Neural progenitor cell (in vitro differentiated cells): ENCODE results near the gene CHD5. TPM values are rescaled to one million over a fixed set of nuclear protein-coding genes. Genes with fewer than 3 reads are reported as not detected.

ENCODE experiments used
- DNase-seq: peaks from one replicate; pipeline ENCODE4 v3.0.0-alpha.2; 2016; ENCODE audit warnings: low spot score
- H2AFZ ChIP-seq: fragments of 200-600 bp; sonication (generic); replicated peaks from 2 replicates; pipeline ENCODE4 v1.6.1; 2016; ENCODE audit warnings: antibody characterized with exemption
- H3F3A ChIP-seq: fragments of 200-600 bp; sonication (generic); 2 replicates; pipeline ENCODE4 v1.6.1; 2016; ENCODE audit warnings: antibody characterized with exemption, low read depth
- H3K27ac ChIP-seq: fragments of 200-600 bp; sonication (generic); 2 replicates; pipeline ENCODE4 v1.5.1; 2016; ENCODE audit warnings: mild to moderate bottlenecking
- H3K27me3 ChIP-seq: fragments of 200-600 bp; sonication (generic); 2 replicates; pipeline ENCODE4 v1.6.1; 2016; ENCODE audit warnings: mild to moderate bottlenecking, moderate library complexity
- H3K36me3 ChIP-seq: fragments of 200-600 bp; sonication (generic); 2 replicates; pipeline ENCODE4 v1.5.1; 2016
- H3K4me1 ChIP-seq: fragments of 200-600 bp; sonication (generic); 2 replicates; pipeline ENCODE4 v1.6.1; 2016; ENCODE audit warnings: mixed run types
- H3K4me2 ChIP-seq: fragments of 200-600 bp; sonication (generic); 2 replicates; pipeline ENCODE4 v1.6.1; 2016
- H3K4me3 ChIP-seq: fragments of 200-600 bp; sonication (generic); 2 replicates; pipeline ENCODE4 v1.5.1; 2016
- H3K79me2 ChIP-seq: fragments of 200-600 bp; sonication (generic); 2 replicates; pipeline ENCODE4 v1.6.1; 2016; ENCODE audit warnings: low read depth
- H3K9ac ChIP-seq: fragments of 200-600 bp; sonication (generic); 2 replicates; pipeline ENCODE4 v1.6.1; 2016
- H3K9me3 ChIP-seq: fragments of 200-600 bp; sonication (generic); 2 replicates; pipeline ENCODE4 v1.5.1; 2016; ENCODE audit warnings: low read depth
- H4K20me1 ChIP-seq: fragments of 200-600 bp; sonication (generic); 2 replicates; pipeline ENCODE4 v1.6.1; 2016; ENCODE audit warnings: low read depth
- H3K27ac Mint-ChIP-seq: 3 replicates; pipeline ENCODE4 v1.8.0; 2021; ENCODE audit warnings: mixed read lengths
- H3K27me3 Mint-ChIP-seq: 2 replicates; pipeline ENCODE4 v1.8.0; 2022; ENCODE audit warnings: low read depth, mild to moderate bottlenecking, inconsistent platforms, moderate library complexity, mixed read lengths; ENCODE audit not compliant: insufficient read depth
- H3K36me3 Mint-ChIP-seq: 3 replicates; pipeline ENCODE4 v1.8.0; 2021; ENCODE audit warnings: mixed read lengths
- H3K4me1 Mint-ChIP-seq: 3 replicates; pipeline ENCODE4 v1.8.0; 2021; ENCODE audit warnings: mixed read lengths
- H3K4me3 Mint-ChIP-seq: 3 replicates; pipeline ENCODE4 v1.8.0; 2021; ENCODE audit warnings: mild to moderate bottlenecking, moderate library complexity, mixed read lengths
- H3K9me3 Mint-ChIP-seq: 3 replicates; pipeline ENCODE4 v1.8.0; 2020; ENCODE audit warnings: mixed read lengths
- CTCF ChIP-seq: fragments of 200-600 bp; sonication (generic); IDR thresholded peaks from 2 replicates; pipeline ENCODE4 v1.5.1; 2017; ENCODE audit warnings: antibody characterized with exemption, mild to moderate bottlenecking
- EZH2 ChIP-seq: fragments of 200-600 bp; sonication (generic); IDR thresholded peaks from 2 replicates; pipeline ENCODE4 v1.6.1; 2017; ENCODE audit warnings: antibody characterized with exemption, mild to moderate bottlenecking, moderate library complexity
- EZH2phosphoT487 ChIP-seq: fragments of 200-600 bp; sonication (generic); IDR thresholded peaks from 2 replicates; pipeline ENCODE4 v1.6.1; 2017; ENCODE audit warnings: antibody characterized with exemption
- total RNA-seq: library from RNA; depleted of rRNA; stranded (reverse); fragments of >200 nt; gene quantifications from 2 replicates; pipeline ENCODE4 v1.2.3, GENCODE V29; 2015; ENCODE audit warnings: low replicate concordance

CHD5 gene
- total RNA-seq, 1 donor from 2014 or later, result 0.17 TPM

- Histone ChIP-seq H3K36me3 (no peaks in the 10 kb centered on the region), H3K4me1 (peaks cover 10% of the 10 kb centered on the region), H3K27ac (no peak overlapping the region), H3K27me3 (no peaks in the 10 kb centered on the region), H3K4me3 (no peak overlapping the region), H3K9me3 (no peaks in the 10 kb centered on the region), H4K20me1 (peaks cover 4% of the 10 kb centered on the region), H3F3A (no peaks in the 10 kb centered on the region), H2AFZ (no peak overlapping the region), H3K9ac (no peak overlapping the region), H3K79me2 (no peaks in the 10 kb centered on the region), H3K4me2 (no peak overlapping the region)
- Mint-ChIP-seq H3K27ac (no peak overlapping the region), H3K27me3 (peaks cover 6% of the 10 kb centered on the region), H3K4me3 (no peak overlapping the region), H3K4me1 (peaks cover 11% of the 10 kb centered on the region), H3K36me3 (no peaks in the 10 kb centered on the region), H3K9me3 (no peaks in the 10 kb centered on the region)
- no peak for TF ChIP-seq EZH2
- TF ChIP-seq CTCF, result no peak
- TF ChIP-seq EZH2phosphoT487, result no peak
- DNase-seq, result no peak
These were observed 122.8 kb downstream of the CHD5 start for GRCh38 chr1:6057170-6057845.

DNA sequence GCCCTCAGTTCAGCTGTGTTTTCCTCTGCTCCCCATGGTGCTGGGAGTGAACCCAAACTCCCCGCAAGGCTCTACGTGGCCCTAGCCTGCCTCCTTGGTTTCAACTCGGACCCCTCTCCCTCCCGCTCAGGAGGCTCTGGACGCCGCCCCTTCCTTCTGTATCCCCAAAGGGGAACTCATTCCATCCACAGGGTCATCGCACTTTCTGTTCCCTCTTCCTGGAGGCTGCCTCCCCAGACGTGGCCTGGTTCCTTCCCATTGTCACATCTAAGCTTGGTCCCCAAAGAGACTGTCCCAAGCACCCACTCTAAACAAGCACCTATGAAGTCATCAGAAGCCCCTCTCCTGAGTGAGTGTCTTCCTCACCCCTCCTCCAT lies 123.6 kb downstream of the CHD5 start:
- H3K79me2 ChIP-seq, result no peaks in the 10 kb centered on the region
- H3K9me3 Mint-ChIP-seq, result no peaks in the 10 kb centered on the region
- no peak overlapping the region for H3K4me3 Mint-ChIP-seq
- H3K4me3 ChIP-seq, result no peak overlapping the region
- peaks cover 10% of the 10 kb centered on the region for H3K4me1 ChIP-seq
- no peaks in the 10 kb centered on the region for H3K9me3 ChIP-seq
- no peaks in the 10 kb centered on the region for H3K36me3 Mint-ChIP-seq
- peaks cover 11% of the 10 kb centered on the region for H3K4me1 Mint-ChIP-seq
- H3K27ac Mint-ChIP-seq, result no peak overlapping the region
- no peak for DNase-seq
- H3K36me3 ChIP-seq, result no peaks in the 10 kb centered on the region
- H3K4me2 ChIP-seq, result no peak overlapping the region
- peaks cover 6% of the 10 kb centered on the region for H3K27me3 Mint-ChIP-seq
- H4K20me1 ChIP-seq, result peaks cover 11% of the 10 kb centered on the region
- H3K9ac ChIP-seq, result no peak overlapping the region
- H3K27ac ChIP-seq, result no peak overlapping the region
- H3K27me3 ChIP-seq, result no peaks in the 10 kb centered on the region
- H2AFZ ChIP-seq, result no peak overlapping the region
- TF ChIP-seq CTCF, result no peak
- no peak for TF ChIP-seq EZH2phosphoT487
- no peak for TF ChIP-seq EZH2
- H3F3A ChIP-seq, result no peaks in the 10 kb centered on the region

GRCh38 chr1:6054596-6054995 lies 125.5 kb downstream of the CHD5 start:
- H3K9me3 ChIP-seq, result no peaks in the 10 kb centered on the region
- H3K4me1 Mint-ChIP-seq, result peaks cover 11% of the 10 kb centered on the region

More at GRCh38 chr1:6054596-6054995, 125.5 kb downstream of the CHD5 start:
- Histone ChIP-seq H3K79me2 (no peaks in the 10 kb centered on the region), H3K27me3 (no peaks in the 10 kb centered on the region), H3K36me3 (no peaks in the 10 kb centered on the region), H2AFZ (no peak overlapping the region), H4K20me1 (peaks cover 24% of the 10 kb centered on the region), H3K4me2 (no peak overlapping the region), H3K27ac (no peak overlapping the region), H3K4me1 (peaks cover 10% of the 10 kb centered on the region), H3K4me3 (no peak overlapping the region), H3F3A (no peaks in the 10 kb centered on the region), H3K9ac (no peak overlapping the region)
- Mint-ChIP-seq H3K36me3 (no peaks in the 10 kb centered on the region), H3K27ac (no peak overlapping the region), H3K27me3 (peaks cover 6% of the 10 kb centered on the region), H3K9me3 (no peaks in the 10 kb centered on the region), H3K4me3 (no peak overlapping the region)
- no peak for DNase-seq
- TF ChIP-seq EZH2phosphoT487 (no peak), EZH2 (no peak), CTCF (no peak)
